Retinal pigment epithelial cell (primary cell): ENCODE data around the gene PPM1J.

ENCODE experiments used
- DNase-seq: peaks from one replicate; pipeline ENCODE4 v3.0.0-alpha.2; 2010; ENCODE audit warnings: low read depth
- H3K4me3 ChIP-seq: 2 replicates; pipeline ENCODE4 v1.5.1; 2011; ENCODE audit warnings: mild to moderate bottlenecking, low read length, control low read depth, moderate library complexity
- TF ChIP-seq, protein P1 (sequence below): conservative IDR thresholded peaks from 2 replicates; pipeline ENCODE4 v1.5.1; 2011; ENCODE audit warnings: low read depth, low read length, control low read depth, inconsistent platforms

PPM1J gene

DNA sequence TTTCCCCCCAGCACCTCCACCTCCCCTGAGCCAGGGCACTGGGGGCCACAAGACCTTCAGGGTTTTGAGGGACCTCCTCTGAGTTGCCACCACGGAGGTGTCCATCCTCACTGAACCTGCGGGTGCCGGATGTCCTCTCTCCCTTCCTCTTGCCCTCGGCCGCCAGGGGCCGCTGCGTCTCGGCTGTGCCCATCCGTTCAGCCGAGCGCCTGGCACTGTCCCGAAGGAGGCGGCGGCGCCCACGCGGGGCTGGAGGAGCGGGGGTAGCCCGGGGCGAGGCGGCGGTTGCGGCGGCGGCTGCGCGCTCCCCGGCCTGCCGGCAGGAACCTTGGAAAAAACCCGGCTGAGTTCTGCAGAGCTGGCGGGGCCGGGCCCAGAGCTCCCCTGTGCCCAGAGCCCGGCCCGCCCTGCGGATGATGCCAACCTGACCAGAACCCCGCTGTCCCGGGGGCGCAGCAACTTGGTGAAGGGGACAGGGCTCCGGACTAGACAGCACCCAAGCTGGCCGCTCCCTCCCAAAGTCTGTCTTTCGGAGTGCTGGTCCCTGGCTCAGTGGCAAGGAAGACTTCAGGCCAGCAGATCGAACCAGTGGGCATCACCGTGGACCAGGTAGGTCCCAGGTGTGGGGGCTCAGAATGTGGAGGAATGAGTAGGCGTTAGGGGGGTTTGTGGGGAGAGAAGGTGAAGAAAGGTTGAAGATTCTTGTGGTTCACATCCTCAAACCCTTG, 3.7 kb upstream of the PPM1J start:
- TF ChIP-seq, protein P1, sequence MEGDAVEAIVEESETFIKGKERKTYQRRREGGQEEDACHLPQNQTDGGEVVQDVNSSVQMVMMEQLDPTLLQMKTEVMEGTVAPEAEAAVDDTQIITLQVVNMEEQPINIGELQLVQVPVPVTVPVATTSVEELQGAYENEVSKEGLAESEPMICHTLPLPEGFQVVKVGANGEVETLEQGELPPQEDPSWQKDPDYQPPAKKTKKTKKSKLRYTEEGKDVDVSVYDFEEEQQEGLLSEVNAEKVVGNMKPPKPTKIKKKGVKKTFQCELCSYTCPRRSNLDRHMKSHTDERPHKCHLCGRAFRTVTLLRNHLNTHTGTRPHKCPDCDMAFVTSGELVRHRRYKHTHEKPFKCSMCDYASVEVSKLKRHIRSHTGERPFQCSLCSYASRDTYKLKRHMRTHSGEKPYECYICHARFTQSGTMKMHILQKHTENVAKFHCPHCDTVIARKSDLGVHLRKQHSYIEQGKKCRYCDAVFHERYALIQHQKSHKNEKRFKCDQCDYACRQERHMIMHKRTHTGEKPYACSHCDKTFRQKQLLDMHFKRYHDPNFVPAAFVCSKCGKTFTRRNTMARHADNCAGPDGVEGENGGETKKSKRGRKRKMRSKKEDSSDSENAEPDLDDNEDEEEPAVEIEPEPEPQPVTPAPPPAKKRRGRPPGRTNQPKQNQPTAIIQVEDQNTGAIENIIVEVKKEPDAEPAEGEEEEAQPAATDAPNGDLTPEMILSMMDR, result peak; percentile 91
- DNase-seq, result no peak
- H3K4me3 ChIP-seq, result peak overlapping the region; percentile 8

DNA sequence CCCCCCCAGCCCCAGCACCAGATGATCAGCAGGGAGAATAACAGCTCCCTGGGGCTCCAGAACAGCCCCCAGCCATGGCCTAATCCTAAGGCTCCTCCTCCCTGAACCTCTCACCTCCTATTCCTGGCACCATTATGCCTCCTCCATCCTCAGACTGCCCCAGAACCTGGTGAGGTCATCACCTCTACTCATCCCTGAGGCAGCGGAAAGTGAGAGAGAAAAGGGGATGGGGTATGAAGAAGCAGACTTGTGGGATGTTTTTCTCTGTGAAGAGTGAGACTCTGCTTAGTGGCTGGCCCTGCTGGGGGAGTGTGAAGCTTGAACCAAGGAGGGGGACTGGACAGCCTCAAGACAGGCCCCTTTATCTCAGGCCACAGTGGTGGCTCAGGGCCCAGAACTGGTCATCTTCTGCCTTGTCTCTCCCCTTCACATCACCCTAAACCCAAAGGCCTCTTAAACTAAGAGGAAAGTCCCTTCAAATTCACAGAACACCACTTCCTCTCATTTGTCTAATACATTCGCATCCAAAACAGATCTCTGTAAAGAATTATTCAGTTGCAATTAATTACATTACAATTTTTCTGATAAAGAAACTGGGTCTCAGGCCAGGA, 2.2 kb upstream of the PPM1J start:
- TF ChIP-seq, protein P1, result no peak
- DNase-seq, result no peak
- no peak overlapping the region for H3K4me3 ChIP-seq

DNA sequence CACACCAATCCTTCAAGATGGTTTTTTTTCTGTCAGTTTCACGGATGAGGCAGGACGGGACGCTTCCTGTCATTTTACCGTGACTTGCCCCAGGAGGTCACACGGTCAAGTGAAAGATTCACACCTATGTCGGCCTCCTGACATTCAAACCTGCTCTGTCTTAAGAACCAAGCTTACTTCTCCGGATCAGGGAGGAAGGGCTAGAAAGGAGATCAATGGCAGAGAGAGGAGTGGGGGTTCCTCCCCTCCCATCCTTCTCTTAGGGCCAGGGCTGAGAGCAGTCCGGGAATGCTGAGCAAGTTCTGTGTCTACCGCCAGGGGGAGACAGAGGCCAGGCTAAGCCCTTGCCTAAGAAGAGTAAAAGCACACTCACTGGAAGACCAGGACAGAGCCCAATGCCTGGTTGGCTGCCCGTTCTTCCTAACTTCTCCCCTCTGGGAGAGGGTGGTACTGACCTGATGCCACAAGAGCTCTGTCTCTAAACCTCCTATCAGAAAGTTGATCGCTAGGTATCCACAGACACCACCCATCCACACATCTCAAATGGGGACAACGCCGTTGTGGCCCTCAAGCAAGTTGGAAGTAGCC, 1.1 kb upstream of the PPM1J start:
- peak; percentile 64 for DNase-seq
- H3K4me3 ChIP-seq, result peak overlapping the region; percentile 66
- TF ChIP-seq, protein P1, result peak; percentile 95

DNA sequence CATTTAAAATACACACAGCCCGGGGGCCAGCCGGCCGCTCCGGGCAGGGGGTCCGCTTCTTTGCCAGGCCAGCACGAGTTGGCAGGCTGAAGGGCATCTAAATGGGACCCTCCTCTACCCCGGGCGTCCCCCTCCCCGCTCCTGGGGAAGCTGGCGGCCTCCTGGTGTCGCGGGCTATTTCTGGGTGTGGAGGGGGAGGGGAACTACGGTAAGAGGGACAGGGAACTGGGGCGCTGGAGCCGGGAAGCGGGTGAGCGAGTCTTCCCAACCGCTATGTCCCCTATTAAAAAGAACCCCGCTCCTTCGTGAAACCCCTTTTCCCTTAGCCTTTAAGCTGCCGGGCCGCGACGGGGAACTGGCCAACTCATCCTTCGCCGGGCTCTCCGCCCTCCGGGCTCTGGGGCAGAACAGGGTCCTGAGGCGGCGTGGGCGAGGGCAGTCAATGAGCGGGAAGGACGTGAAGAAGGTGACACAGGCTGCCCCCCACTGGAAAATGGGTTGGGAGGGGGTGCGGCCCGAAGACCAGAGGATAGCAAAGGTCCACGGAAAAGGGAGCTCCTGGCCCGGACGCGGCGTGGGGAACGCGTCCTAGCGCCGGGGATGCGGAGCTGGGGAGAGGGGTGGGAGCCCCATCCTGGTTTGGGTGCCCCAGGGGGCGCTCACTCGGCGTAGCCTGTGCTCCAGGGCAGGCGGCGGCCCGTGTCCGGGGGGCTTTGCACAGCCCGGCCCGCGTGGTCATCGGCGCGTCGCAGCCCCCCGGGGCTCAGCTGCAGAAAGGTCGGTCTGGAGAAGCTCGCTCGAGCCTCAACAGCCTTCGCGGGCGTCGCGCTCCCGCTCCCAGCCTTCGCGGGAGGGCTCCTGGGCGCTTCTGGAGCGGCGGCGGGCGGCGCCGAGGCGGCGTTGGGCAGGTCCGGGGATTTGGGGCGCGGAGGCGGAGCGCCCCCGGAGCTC, 544 bp downstream of the PPM1J start:
- H3K4me3 ChIP-seq, result peak overlapping the region; percentile 34
- no peak for DNase-seq
- TF ChIP-seq, protein P1, result peak; percentile 16

DNA sequence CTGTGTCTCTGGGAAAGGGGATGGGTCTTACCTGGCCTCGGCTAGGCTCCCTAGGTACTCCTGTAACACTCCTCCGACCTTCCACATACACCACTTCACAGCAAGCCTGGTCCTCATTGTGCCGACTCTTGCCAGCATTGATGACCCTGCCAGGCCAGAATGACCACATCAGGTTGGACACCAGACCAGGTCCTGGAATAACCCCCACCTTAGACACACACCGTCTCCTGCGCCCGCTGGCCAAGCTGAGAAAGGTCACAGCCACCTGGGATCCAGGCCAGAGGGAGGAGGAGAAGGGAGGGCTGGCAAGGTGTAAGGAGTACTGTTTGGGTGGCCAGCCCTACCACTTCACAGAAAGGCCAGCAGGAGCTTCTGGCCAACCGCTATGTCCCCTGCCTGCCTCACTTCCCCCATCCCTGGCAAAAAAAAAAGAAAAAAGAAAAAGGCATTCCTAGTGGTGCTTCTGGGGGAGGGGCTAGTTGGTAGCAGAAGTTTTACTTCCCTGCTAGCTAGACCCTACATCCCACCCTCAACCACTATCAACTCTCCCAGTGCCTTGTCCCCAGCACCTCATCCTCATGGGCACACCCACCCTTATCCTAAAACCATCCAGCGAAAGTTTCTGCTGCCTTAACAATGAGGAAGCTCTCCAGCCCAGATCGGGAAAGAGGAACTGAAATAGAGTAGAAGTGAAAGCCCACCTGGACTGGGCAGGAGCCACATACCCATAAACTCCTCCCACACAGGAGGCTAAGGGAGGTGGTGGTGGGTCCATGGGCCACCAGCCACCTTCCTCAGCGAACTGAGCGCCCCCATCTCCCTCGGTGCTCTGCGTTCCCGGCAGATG, 1.4 kb downstream of the PPM1J start:
- DNase-seq, result no peak
- TF ChIP-seq, protein P1, result no peak
- H3K4me3 ChIP-seq, result peak overlapping the region; percentile 34

DNA sequence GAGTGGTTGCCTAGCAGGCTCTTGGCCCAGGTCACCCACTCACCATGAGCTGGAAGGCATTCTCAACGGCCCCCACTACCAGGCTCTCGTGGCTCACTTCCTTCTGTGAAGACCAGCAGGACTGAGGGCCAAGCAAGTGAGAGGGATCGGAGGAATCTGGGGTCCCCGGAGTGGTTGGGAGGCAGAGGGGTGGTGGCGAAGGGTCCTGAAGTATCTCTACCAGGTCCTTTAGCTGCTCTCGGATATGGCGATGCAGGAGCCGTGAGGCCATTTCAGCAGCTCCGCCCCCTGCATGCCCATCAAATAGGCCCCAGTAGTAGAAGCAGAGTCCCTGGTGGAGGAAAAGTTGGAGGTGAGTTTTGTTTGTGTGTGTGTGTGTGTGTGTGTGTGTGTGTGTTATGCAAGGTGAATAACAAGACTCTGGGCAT, 2.4 kb downstream of the PPM1J start:
- no peak for DNase-seq
- TF ChIP-seq, protein P1, result no peak

More for the DNA sequence above, 2.4 kb downstream of the PPM1J start:
- H3K4me3 ChIP-seq, result no peak overlapping the region
